MCF 10A (cell line): ENCODE data around the gene LMF1. TPM values are rescaled to one million over a fixed set of nuclear protein-coding genes. Genes with fewer than 3 reads are reported as not detected.

Experiments used
- BruUV-seq: library from RNA; stranded (reverse); fragments of 400-500 nt; replicated peaks from 2 replicates; lab custom pipeline; 2021; lab: Mats Ljungman, UMichigan
- CTCF ChIA-PET: fragments of 300-600 bp; sonication (Branson Sonifier 250); formaldehyde crosslinking; extraction: SDS; loops from one replicate; lab custom pipeline; 2021; ENCODE audit warnings: antibody characterized with exemption, inconsistent platforms; lab: Yijun Ruan, JAX
- POLR2A ChIA-PET: fragments of 300-600, 350-650 bp; sonication (Branson Sonifier 250); formaldehyde crosslinking; extraction: SDS; loops from one replicate; lab custom pipeline; 2020; ENCODE audit warnings: antibody characterized with exemption, inconsistent platforms; lab: Yijun Ruan, JAX
- DNase-seq: peaks from one replicate; pipeline ENCODE4 v3.0.0-alpha.2; 2018; ENCODE audit not compliant: unreplicated experiment
- H3K27ac Mint-ChIP-seq: one replicate; pipeline ENCODE4 v1.8.0; 2022; ENCODE audit warnings: mild to moderate bottlenecking, low read depth, mixed read lengths; ENCODE audit not compliant: unreplicated experiment
- H3K27me3 Mint-ChIP-seq: one replicate; pipeline ENCODE4 v1.8.0; 2022; ENCODE audit warnings: mixed read lengths; ENCODE audit not compliant: insufficient read depth, unreplicated experiment
- H3K36me3 Mint-ChIP-seq: one replicate; pipeline ENCODE4 v1.8.0; 2022; ENCODE audit warnings: mild to moderate bottlenecking, moderate library complexity, mixed read lengths; ENCODE audit not compliant: insufficient read depth, unreplicated experiment
- H3K4me1 Mint-ChIP-seq: one replicate; pipeline ENCODE4 v1.8.0; 2022; ENCODE audit warnings: mixed read lengths; ENCODE audit not compliant: insufficient read depth, unreplicated experiment
- H3K4me3 Mint-ChIP-seq: one replicate; pipeline ENCODE4 v1.8.0; 2022; ENCODE audit warnings: mild to moderate bottlenecking, moderate library complexity, mixed read lengths; ENCODE audit not compliant: unreplicated experiment
- H3K9me3 Mint-ChIP-seq: one replicate; pipeline ENCODE4 v1.8.0; 2022; ENCODE audit warnings: mixed read lengths; ENCODE audit not compliant: unreplicated experiment
- intact Hi-C: fragments of 100-400 bp; cut with micrococcal nuclease; formaldehyde crosslinking; loops from 2 replicates; pipeline ENCODE4 v1.14.1; 2022
- total RNA-seq: library from RNA; stranded (reverse); gene quantifications from 2 replicates; pipeline ENCODE4 v1.2.3, GENCODE V29; 2022
- TF ChIP-seq, protein P1 (sequence below): fragments of 200-600 bp; IDR thresholded peaks from one replicate; pipeline ENCODE4 v1.8.0; 2022; ENCODE audit warnings: antibody characterized with exemption, mild to moderate bottlenecking; ENCODE audit not compliant: unreplicated experiment

LMF1 gene
- total RNA-seq, 1 experiment from 2014 or later: 9.9 TPM

DNA sequence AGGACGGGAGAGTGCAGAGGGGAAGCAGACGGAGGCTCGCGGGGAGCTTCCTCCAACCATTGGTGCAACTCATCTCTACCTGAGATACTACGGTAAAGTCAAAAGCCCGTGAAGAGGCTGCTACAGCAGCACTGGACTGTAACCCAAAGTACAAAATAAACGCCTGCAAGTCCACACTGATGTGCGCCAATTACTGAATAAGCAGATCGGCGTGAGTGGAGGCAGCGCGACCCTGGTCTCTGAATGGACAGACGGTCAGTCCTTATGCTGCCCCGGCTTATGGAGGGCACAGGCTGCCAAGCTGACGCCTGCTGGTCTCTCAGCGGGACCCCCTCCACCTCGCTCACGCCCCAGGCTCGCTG lies 58.5 kb downstream of the LMF1 start:
- BruUV-seq: no TSS peak
- Mint-ChIP-seq H3K4me1 (no peaks in the 10 kb centered on the region), H3K27me3 (no peaks in the 10 kb centered on the region), H3K9me3 (no peaks in the 10 kb centered on the region), H3K27ac (no peak overlapping the region), H3K4me3 (no peak overlapping the region), H3K36me3 (no peaks in the 10 kb centered on the region)
- intact Hi-C loops: no loop called here
- ChIA-PET CTCF (no interaction called here), POLR2A (no interaction called here)
- DNase-seq: no peak
- TF ChIP-seq, protein P1, sequence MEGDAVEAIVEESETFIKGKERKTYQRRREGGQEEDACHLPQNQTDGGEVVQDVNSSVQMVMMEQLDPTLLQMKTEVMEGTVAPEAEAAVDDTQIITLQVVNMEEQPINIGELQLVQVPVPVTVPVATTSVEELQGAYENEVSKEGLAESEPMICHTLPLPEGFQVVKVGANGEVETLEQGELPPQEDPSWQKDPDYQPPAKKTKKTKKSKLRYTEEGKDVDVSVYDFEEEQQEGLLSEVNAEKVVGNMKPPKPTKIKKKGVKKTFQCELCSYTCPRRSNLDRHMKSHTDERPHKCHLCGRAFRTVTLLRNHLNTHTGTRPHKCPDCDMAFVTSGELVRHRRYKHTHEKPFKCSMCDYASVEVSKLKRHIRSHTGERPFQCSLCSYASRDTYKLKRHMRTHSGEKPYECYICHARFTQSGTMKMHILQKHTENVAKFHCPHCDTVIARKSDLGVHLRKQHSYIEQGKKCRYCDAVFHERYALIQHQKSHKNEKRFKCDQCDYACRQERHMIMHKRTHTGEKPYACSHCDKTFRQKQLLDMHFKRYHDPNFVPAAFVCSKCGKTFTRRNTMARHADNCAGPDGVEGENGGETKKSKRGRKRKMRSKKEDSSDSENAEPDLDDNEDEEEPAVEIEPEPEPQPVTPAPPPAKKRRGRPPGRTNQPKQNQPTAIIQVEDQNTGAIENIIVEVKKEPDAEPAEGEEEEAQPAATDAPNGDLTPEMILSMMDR: no peak

DNA sequence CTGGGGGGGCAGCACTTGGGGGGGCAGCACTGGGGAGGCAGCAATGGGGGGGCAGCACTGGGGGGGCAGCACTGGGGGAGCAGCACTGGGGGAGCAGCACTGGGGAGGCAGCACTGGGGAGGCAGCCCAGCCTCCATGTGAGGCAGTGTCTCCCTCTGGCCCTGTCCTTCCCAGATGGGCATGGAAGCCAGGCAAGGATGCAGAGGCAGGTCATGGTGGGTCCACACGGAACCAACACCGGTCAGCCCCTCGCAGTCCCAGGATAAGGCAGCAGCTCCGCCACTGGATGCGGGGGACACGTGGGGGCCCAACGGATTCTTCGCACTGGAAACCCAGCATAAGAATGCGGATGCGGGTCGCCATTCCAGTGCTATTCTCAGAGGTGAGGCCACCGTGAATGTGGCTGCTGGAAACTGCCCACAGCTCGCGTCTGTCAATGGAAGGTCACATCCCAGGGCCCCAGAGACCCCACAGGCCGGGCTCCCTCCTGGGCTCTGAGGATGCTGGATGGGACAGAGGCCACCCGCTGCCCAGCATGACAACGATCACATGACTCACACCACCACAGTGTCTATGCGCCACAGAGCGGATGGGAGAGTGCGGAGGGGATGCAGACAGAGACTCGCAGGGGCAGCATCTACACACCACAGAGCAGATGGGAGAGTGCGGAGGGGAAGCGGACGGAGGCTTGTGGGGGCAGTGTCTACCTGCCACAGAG lies 59.0 kb downstream of the LMF1 start:
- Mint-ChIP-seq H3K27ac (no peak overlapping the region), H3K27me3 (no peaks in the 10 kb centered on the region), H3K36me3 (no peaks in the 10 kb centered on the region), H3K9me3 (no peaks in the 10 kb centered on the region), H3K4me1 (no peaks in the 10 kb centered on the region), H3K4me3 (no peak overlapping the region)
- BruUV-seq: no TSS peak
- POLR2A ChIA-PET: interaction anchor here (0.9 kb wide), 1 partner anchor 439 kb away, joined by 3 read pairs; no protein-coding TSS in a partner anchor
- DNase-seq: no peak
- intact Hi-C loops: no loop called here
- CTCF ChIA-PET: no interaction called here
- TF ChIP-seq, protein P1: no peak

DNA sequence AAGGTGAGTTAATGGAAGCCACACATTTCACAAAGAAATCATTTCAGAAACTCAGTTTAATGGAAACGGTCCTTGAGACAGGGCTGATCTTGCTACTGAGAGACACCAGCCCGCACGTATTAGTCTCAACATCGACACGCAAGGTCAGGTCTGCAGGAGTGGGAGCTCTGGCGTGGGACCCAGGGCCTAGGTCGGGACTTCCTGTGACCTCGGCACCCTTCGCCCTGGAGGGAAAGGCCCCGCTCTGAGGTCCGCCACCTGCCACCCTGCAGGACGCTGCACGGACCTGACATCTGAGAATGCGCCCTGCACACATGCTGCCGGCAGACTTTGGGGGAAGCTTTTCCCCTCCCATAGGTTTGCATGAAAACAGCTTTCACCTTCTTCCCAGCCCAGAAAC lies 59.7 kb downstream of the LMF1 start:
- Mint-ChIP-seq H3K9me3 (no peaks in the 10 kb centered on the region), H3K4me1 (no peaks in the 10 kb centered on the region), H3K36me3 (no peaks in the 10 kb centered on the region), H3K27me3 (no peaks in the 10 kb centered on the region), H3K4me3 (no peak overlapping the region), H3K27ac (no peak overlapping the region)
- ChIA-PET CTCF (no interaction called here), POLR2A (interaction anchor here (0.9 kb wide), 1 partner anchor 440 kb away, joined by 3 read pairs; no protein-coding TSS in a partner anchor)
- TF ChIP-seq, protein P1: no peak
- no TSS peak for BruUV-seq
- DNase-seq: no peak
- intact Hi-C loops: no loop called here

DNA sequence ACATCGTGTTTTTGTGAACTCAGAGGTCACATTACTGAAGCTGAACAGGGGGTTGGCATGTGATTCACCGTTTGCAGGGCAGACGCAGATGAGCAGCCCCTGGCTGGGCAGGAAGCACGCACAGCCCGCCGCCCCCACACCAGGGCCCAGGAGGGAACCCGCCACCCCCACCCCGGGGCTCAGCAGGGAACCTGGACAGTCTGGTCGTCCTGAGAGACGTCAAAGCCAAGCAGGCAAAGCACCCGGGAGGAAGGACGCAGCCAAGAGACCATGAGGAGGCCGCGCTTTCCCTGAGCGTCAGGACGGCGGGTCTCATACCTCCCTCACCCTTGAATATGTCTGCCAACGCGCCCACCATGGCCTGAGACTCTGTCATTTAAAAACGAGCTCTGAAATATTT lies 60.6 kb downstream of the LMF1 start:
- CTCF ChIA-PET: no interaction called here
- TF ChIP-seq, protein P1: no peak
- no TSS peak for BruUV-seq
- no peaks in the 10 kb centered on the region for H3K4me1 Mint-ChIP-seq
- H3K36me3 Mint-ChIP-seq: no peaks in the 10 kb centered on the region
- POLR2A ChIA-PET: no interaction called here
- no peak for DNase-seq
- peaks cover 4% of the 10 kb centered on the region for H3K9me3 Mint-ChIP-seq
- H3K4me3 Mint-ChIP-seq: no peak overlapping the region
- no peak overlapping the region for H3K27ac Mint-ChIP-seq
- intact Hi-C loops: no loop called here
- H3K27me3 Mint-ChIP-seq: no peaks in the 10 kb centered on the region
